DOHH2 (cell line): ENCODE data around the gene ENTPD5.

Source experiments
- H3F3A ChIP-seq: fragments of 200-600 bp; sonication (generic), shearing (Covaris generic); 2 replicates; pipeline ENCODE4 v1.6.0; 2016; ENCODE audit warnings: antibody characterized with exemption, mild to moderate bottlenecking; ENCODE audit not compliant: control insufficient read depth, insufficient read depth
- H3K27ac ChIP-seq: fragments of 200-600 bp; sonication (generic); 2 replicates; pipeline ENCODE4 v1.5.1; 2014; ENCODE audit warnings: low read depth, mild to moderate bottlenecking, low read length, moderate library complexity
- H3K27me3 ChIP-seq: fragments of 200-600 bp; sonication (generic); 2 replicates; pipeline ENCODE4 v1.6.1; 2014; ENCODE audit warnings: mild to moderate bottlenecking, low read length, mixed read lengths; ENCODE audit not compliant: control insufficient read depth
- H3K36me3 ChIP-seq: fragments of 200-600 bp; sonication (generic); 2 replicates; pipeline ENCODE4 v1.6.1; 2014; ENCODE audit warnings: mild to moderate bottlenecking, low read length, moderate library complexity, mixed read lengths; ENCODE audit not compliant: control insufficient read depth
- H3K4me1 ChIP-seq: fragments of 200-600 bp; sonication (generic); 2 replicates; pipeline ENCODE4 v1.6.1; 2014; ENCODE audit warnings: mild to moderate bottlenecking, low read length, mixed read lengths; ENCODE audit not compliant: control insufficient read depth
- H3K4me2 ChIP-seq: fragments of 200-600 bp; sonication (generic); 2 replicates; pipeline ENCODE4 v1.6.0; 2014; ENCODE audit warnings: mild to moderate bottlenecking, low read length, moderate library complexity
- H3K4me3 ChIP-seq: fragments of 200-600 bp; sonication (generic); 2 replicates; pipeline ENCODE4 v1.5.1; 2014; ENCODE audit warnings: mild to moderate bottlenecking, low read length, mixed read lengths
- H3K79me2 ChIP-seq: fragments of 200-600 bp; sonication (generic); 2 replicates; pipeline ENCODE4 v1.6.1; 2014; ENCODE audit warnings: mild to moderate bottlenecking, low read length, mixed read lengths; ENCODE audit not compliant: control insufficient read depth
- H3K9me2 ChIP-seq: fragments of 200-600 bp; sonication (generic); replicated peaks from 2 replicates; pipeline ENCODE4 v1.6.1; 2014; ENCODE audit warnings: mild to moderate bottlenecking, low read length, mixed read lengths; ENCODE audit not compliant: control insufficient read depth
- H3K9me3 ChIP-seq: fragments of 200-600 bp; sonication (generic); 2 replicates; pipeline ENCODE4 v1.6.1; 2014; ENCODE audit warnings: antibody characterized with exemption, low read length, mixed read lengths; ENCODE audit not compliant: control insufficient read depth, insufficient read depth
- H4K20me1 ChIP-seq: fragments of 200-600 bp; sonication (generic); 2 replicates; pipeline ENCODE4 v1.6.0; 2014; ENCODE audit warnings: low read depth, mild to moderate bottlenecking, antibody characterized with exemption, low read length, moderate library complexity; ENCODE audit not compliant: control insufficient read depth, insufficient read depth
- EZH2phosphoT487 ChIP-seq: fragments of 200-600 bp; sonication (generic); IDR thresholded peaks from 2 replicates; pipeline ENCODE4 v1.6.1; 2017; ENCODE audit warnings: borderline replicate concordance, mild to moderate bottlenecking, antibody characterized with exemption, low read length, moderate library complexity, mixed read lengths
- TF ChIP-seq, protein P1 (sequence below): fragments of 200-600 bp; sonication (generic); IDR thresholded peaks from one replicate; pipeline ENCODE4 v1.5.1; 2014; ENCODE audit warnings: antibody characterized with exemption, mild to moderate bottlenecking, low read depth, low read length; ENCODE audit not compliant: poor library complexity, severe bottlenecking

Gene ENTPD5

DNA sequence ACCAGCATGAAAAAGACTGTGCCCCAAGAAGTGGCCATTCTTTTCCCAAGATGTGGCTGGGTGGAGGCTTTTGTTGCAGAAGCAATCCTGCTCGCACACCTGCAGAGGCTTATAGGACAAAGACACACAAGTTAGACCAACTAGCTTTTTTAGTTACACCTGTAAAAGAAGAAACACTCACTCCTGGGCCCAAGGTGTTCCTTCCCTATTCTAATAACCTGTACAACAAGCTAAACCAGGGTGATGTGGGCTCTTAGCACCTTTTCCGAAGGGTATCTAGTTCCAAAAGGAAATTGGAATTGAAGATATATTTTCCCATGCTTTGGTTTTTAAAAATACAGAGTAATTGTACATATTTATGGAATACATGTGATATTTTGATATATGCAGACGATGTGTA, 31.0 kb downstream of the ENTPD5 start:
- Histone ChIP-seq H3K27ac (no peak overlapping the region), H3F3A (no peaks in the 10 kb centered on the region), H3K9me3 (no peaks in the 10 kb centered on the region), H3K36me3 (peaks cover 16% of the 10 kb centered on the region), H3K27me3 (no peaks in the 10 kb centered on the region), H3K79me2 (no peaks in the 10 kb centered on the region), H3K4me1 (no peaks in the 10 kb centered on the region), H3K4me3 (no peak overlapping the region), H3K9me2 (no peaks in the 10 kb centered on the region), H4K20me1 (no peaks in the 10 kb centered on the region), H3K4me2 (no peak overlapping the region)
- TF ChIP-seq, protein P1, sequence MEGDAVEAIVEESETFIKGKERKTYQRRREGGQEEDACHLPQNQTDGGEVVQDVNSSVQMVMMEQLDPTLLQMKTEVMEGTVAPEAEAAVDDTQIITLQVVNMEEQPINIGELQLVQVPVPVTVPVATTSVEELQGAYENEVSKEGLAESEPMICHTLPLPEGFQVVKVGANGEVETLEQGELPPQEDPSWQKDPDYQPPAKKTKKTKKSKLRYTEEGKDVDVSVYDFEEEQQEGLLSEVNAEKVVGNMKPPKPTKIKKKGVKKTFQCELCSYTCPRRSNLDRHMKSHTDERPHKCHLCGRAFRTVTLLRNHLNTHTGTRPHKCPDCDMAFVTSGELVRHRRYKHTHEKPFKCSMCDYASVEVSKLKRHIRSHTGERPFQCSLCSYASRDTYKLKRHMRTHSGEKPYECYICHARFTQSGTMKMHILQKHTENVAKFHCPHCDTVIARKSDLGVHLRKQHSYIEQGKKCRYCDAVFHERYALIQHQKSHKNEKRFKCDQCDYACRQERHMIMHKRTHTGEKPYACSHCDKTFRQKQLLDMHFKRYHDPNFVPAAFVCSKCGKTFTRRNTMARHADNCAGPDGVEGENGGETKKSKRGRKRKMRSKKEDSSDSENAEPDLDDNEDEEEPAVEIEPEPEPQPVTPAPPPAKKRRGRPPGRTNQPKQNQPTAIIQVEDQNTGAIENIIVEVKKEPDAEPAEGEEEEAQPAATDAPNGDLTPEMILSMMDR, result no peak

DNA sequence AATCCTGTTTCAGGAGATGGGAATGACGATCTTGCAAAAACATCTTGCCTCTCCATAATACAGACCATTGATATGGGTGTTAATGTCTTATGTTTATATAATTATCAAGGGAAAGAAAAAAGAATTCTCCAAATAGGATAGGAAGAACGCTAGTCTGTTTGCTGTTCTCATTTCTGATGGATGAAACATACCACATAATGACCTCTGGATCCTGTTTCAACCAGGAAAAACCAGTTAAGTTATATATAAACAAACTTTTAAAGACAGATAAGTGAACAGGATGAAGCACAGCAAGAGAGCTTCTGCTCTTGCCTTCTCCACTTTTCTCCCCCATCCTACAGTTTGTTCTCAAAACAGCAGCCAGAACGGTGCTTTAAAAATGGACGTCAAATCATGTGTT, 41.2 kb downstream of the ENTPD5 start:
- H3K9me3 ChIP-seq, result no peaks in the 10 kb centered on the region
- H3K4me1 ChIP-seq, result no peaks in the 10 kb centered on the region
- peaks cover 14% of the 10 kb centered on the region for H3K36me3 ChIP-seq
- no peaks in the 10 kb centered on the region for H4K20me1 ChIP-seq
- no peaks in the 10 kb centered on the region for H3K9me2 ChIP-seq
- no peaks in the 10 kb centered on the region for H3K27me3 ChIP-seq
- TF ChIP-seq, protein P1, result no peak
- no peak for TF ChIP-seq EZH2phosphoT487
- no peaks in the 10 kb centered on the region for H3K79me2 ChIP-seq
- no peaks in the 10 kb centered on the region for H3F3A ChIP-seq
- H3K4me2 ChIP-seq, result no peak overlapping the region
- no peak overlapping the region for H3K4me3 ChIP-seq
- H3K27ac ChIP-seq, result no peak overlapping the region

DNA sequence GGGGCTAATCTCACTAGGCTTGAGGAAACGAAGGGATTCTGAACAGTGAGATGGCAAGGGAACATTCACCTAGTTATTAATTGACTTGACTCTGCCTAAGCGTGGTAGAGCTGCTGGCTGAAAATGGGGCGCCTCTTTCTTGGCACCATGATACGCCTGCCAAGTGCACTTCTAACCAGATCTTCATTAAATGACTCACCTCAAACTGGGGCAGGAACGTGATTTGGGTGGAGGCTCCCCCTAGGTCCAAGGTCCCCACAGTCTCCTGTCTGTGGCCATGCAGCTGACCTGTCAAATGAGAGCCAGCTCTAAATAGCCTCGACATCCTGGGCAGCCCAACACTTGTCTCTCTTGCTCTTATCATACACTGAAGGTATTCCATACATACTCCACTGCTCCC, 43.0 kb downstream of the ENTPD5 start:
- H4K20me1 ChIP-seq, result no peaks in the 10 kb centered on the region
- H3K4me3 ChIP-seq, result no peak overlapping the region
- no peaks in the 10 kb centered on the region for H3K9me2 ChIP-seq
- H3K4me1 ChIP-seq, result no peaks in the 10 kb centered on the region
- no peak overlapping the region for H3K4me2 ChIP-seq
- TF ChIP-seq, protein P1, result no peak
- TF ChIP-seq EZH2phosphoT487, result no peak
- H3K9me3 ChIP-seq, result no peaks in the 10 kb centered on the region
- peaks cover 24% of the 10 kb centered on the region for H3K36me3 ChIP-seq
- no peaks in the 10 kb centered on the region for H3K79me2 ChIP-seq
- H3K27ac ChIP-seq, result no peak overlapping the region
- no peaks in the 10 kb centered on the region for H3K27me3 ChIP-seq
- H3F3A ChIP-seq, result no peaks in the 10 kb centered on the region

DNA sequence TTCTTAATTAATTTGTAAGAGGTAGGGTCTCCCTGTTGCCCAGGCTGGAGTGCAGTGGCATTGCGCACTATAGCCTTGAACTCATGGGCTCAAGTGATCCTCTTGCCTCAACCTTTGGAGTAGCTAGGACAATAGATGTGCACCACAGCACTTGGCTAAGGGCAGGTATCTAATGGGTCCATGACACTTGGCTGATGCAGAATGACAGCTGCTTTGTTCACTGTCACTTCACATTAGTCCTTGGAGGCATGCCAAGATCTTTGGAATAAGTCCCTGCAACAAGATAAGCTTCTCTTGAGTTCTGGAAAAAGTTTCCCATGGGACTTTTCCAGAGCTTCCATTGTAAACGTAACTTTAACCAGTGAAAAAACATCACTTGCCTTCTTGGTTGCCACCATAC, 45.6 kb downstream of the ENTPD5 start:
- Histone ChIP-seq H3K79me2 (no peaks in the 10 kb centered on the region), H3K4me3 (no peak overlapping the region), H4K20me1 (no peaks in the 10 kb centered on the region), H3K27ac (no peak overlapping the region), H3K4me1 (no peaks in the 10 kb centered on the region), H3F3A (no peaks in the 10 kb centered on the region), H3K9me3 (no peaks in the 10 kb centered on the region), H3K27me3 (no peaks in the 10 kb centered on the region), H3K36me3 (peaks cover 31% of the 10 kb centered on the region), H3K9me2 (no peaks in the 10 kb centered on the region), H3K4me2 (no peak overlapping the region)
- TF ChIP-seq, protein P1, result no peak
- no peak for TF ChIP-seq EZH2phosphoT487
